ENCODE data around the gene TUBA4A.
A peak's percentile ranks its signal among the peaks of the same experiment; 100 is the strongest.
"Not testable (repeated sequence)": the region's sequence is repeated elsewhere in the genome, so short reads cannot be mapped to it uniquely, and the experiment has no call there.

Gene TUBA4A

GRCh38 chr2:219214141-219214540 lies 39.6 kb downstream of the TUBA4A start:
- no peak for DNase-seq

- DNase-seq = no peak
Observed at GRCh38 chr2:219213486-219214071, 40.1 kb downstream of the TUBA4A start.

GRCh38 chr2:219213026-219213415 lies 40.7 kb downstream of the TUBA4A start:
- no peak for DNase-seq

GRCh38 chr2:219210886-219211362 lies 42.8 kb downstream of the TUBA4A start:
- no peak for DNase-seq

GRCh38 chr2:219210196-219210885 lies 43.4 kb downstream of the TUBA4A start:
- no peak for DNase-seq

- no peak for DNase-seq
Observed at GRCh38 chr2:219209236-219210195, 44.2 kb downstream of the TUBA4A start.

GRCh38 chr2:219207884-219208740 lies 45.6 kb downstream of the TUBA4A start:
- peak in 1 of 56 donors; percentile 38 for DNase-seq

- peak in 5 of 56 donors; percentile 22 to 90 (median 57) for DNase-seq
Observed at GRCh38 chr2:219207134-219207883, 46.4 kb downstream of the TUBA4A start.

- peak; percentile 36 to 97 (median 90) for DNase-seq
Observed at GRCh38 chr2:219206328-219207133, 47.2 kb downstream of the TUBA4A start, which contains the start of gene ZFAND2B. Gene ZFAND2B (plus strand): TSS chr2:219206782. CDS start chr2:219206988, 206 bp downstream.

- DNase-seq = no peak
Observed at GRCh38 chr2:219205981-219206327, 47.8 kb downstream of the TUBA4A start.

- DNase-seq = no peak
Observed at GRCh38 chr2:219205165-219205538, 48.6 kb downstream of the TUBA4A start.

GRCh38 chr2:219204425-219205164 lies 49.1 kb downstream of the TUBA4A start:
- no peak for DNase-seq

- not testable (repeated sequence) for DNase-seq
Observed at GRCh38 chr2:219201331-219201730, 52.4 kb downstream of the TUBA4A start.

GRCh38 chr2:219200502-219201326 lies 53.0 kb downstream of the TUBA4A start:
- DNase-seq = peak in 1 of 56 donors; percentile 30
